Neutrophil (primary cell): Measurements from ENCODE around the gene TNIK.

Experiments
- H3K27ac ChIP-seq: fragments of 200-600 bp; sonication (generic); 2 replicates; pipeline ENCODE4 v1.5.1; 2016; ENCODE audit warnings: mild to moderate bottlenecking, moderate library complexity
- H3K27me3 ChIP-seq: fragments of 200-600 bp; sonication (generic); 2 replicates; pipeline ENCODE4 v1.6.0; 2016; ENCODE audit warnings: mild to moderate bottlenecking
- H3K36me3 ChIP-seq: fragments of 200-600 bp; sonication (generic); 2 replicates; pipeline ENCODE4 v1.5.1; 2017
- H3K4me1 ChIP-seq, 2 experiments: fragments of 200-600 bp in 1 of 2; sonication (generic) in 1 of 2; 1 replicate in 1 of 2; 2 replicates in 1 of 2; pipeline versions ENCODE4 v1.5.1 to v1.6.1; 2013 to 2016; ENCODE audit warnings: low read depth in 1 of 2, low read length in 1 of 2, mild to moderate bottlenecking in 1 of 2, moderate library complexity in 1 of 2; ENCODE audit not compliant: control insufficient read depth in 1 of 2, insufficient read depth in 1 of 2
- H3K4me3 ChIP-seq, 2 experiments: fragments of 200-600 bp in 1 of 2; sonication (generic) in 1 of 2; 1 replicate in 1 of 2; 2 replicates in 1 of 2; pipeline ENCODE4 v1.5.1; 2013 to 2016; ENCODE audit warnings: low read depth in 1 of 2, low read length in 1 of 2, mild to moderate bottlenecking in 1 of 2, moderate library complexity in 1 of 2
- H3K9me3 ChIP-seq: fragments of 200-600 bp; sonication (generic); 2 replicates; pipeline ENCODE4 v1.5.1; 2016
- CTCF ChIP-seq: fragments of 200-600 bp; sonication (generic); IDR thresholded peaks from 2 replicates; pipeline ENCODE4 v1.5.1; 2016; ENCODE audit warnings: antibody characterized with exemption

The TNIK gene

DNA sequence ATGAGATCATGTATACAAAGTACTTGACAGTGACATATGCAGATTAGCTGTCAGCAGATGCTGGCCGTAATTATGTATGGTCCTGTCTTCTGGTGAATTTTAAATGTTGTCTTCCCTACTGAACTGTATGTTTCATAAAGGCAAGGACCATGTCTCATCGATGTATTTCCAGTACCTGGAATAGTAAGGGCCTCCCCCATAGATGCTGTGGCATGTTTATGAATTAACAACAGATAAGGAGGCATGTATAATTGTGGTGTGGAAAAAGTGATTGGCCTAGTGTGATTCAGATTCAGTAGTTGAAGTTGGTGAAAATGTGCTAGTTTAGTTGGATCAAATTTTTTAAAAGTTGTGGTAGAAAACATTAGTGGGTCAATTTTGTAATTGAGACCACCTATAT, 231.0 kb downstream of the TNIK start:
- H3K27me3 ChIP-seq: no peaks in the 10 kb centered on the region
- H3K4me1 ChIP-seq: no peaks in the 10 kb centered on the region
- TF ChIP-seq CTCF: no peak
- no peak overlapping the region for H3K27ac ChIP-seq
- no peaks in the 10 kb centered on the region for H3K36me3 ChIP-seq
- H3K9me3 ChIP-seq: no peaks in the 10 kb centered on the region
- H3K4me3 ChIP-seq: no peak overlapping the region

DNA sequence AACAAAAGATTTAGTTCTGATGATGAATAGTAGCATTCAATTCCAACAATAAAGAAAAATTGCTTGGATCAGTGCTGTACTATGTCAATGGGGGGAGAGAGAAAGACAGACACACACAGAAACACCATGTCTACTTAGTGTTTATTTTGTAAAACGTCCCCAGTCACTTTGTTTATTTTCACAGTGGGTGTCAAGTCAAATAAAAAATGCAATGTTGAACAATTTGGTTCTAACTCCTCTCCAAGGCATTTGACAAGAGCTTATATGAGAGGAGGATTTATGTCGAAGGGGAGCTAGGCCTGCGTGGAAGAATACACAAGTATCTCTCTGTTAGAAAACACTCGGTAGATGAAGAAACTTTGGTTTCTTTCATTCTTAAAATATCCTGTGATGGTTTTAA, 232.0 kb downstream of the TNIK start:
- Histone ChIP-seq H3K27me3 (no peaks in the 10 kb centered on the region), H3K4me3 (no peak overlapping the region), H3K9me3 (no peaks in the 10 kb centered on the region), H3K4me1 (no peaks in the 10 kb centered on the region), H3K27ac (no peak overlapping the region), H3K36me3 (no peaks in the 10 kb centered on the region)
- TF ChIP-seq CTCF: no peak

DNA sequence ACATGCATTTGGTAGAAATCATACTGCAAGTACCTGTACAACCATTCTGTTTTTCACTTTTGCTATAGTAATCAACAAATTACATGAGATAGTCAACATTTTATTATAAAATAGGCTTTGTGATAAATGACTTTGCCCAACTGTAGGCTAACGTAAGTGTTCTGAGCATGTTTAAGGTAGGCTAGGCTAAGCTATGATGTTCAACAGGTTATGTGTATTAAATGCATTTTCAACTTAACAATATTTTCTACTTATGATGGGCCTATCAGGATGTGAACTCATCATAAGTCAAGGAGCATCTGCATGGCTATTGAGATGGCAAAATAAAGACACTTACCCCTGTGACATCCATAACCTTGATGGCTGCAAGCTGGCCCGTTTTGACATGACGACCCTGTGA, 232.4 kb downstream of the TNIK start:
- no peaks in the 10 kb centered on the region for H3K27me3 ChIP-seq
- H3K4me1 ChIP-seq: no peaks in the 10 kb centered on the region
- no peak overlapping the region for H3K27ac ChIP-seq
- H3K36me3 ChIP-seq: no peaks in the 10 kb centered on the region
- TF ChIP-seq CTCF: no peak
- no peak overlapping the region for H3K4me3 ChIP-seq
- H3K9me3 ChIP-seq: no peaks in the 10 kb centered on the region

DNA sequence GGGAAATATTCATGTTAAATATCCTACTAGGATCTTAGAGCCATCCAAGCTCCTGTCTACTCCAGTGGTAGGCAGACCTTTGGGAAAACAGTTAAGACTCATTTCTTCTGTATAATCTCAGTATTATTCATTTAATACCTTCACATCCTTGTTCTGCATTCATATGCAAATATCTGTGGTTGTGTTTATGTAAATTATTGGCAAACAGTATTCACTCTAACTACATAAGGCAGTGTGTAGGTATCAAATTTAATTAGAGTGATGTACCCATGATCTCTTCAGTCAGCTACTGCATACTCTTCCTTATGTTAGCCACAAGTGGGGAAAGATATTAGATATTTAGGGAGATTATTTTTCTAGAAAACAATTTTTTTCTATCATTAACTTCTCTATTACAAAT, 232.8 kb downstream of the TNIK start:
- Histone ChIP-seq H3K4me3 (no peak overlapping the region), H3K27ac (no peak overlapping the region), H3K27me3 (no peaks in the 10 kb centered on the region), H3K36me3 (no peaks in the 10 kb centered on the region), H3K9me3 (no peaks in the 10 kb centered on the region), H3K4me1 (no peaks in the 10 kb centered on the region)
- no peak for TF ChIP-seq CTCF

GRCh38 chr3:171226794-171227193, 233.4 kb downstream of the TNIK start:
- no peaks in the 10 kb centered on the region for H3K36me3 ChIP-seq
- no peak overlapping the region for H3K4me3 ChIP-seq
- H3K27ac ChIP-seq: no peak overlapping the region
- no peak for TF ChIP-seq CTCF
- H3K27me3 ChIP-seq: no peaks in the 10 kb centered on the region
- no peaks in the 10 kb centered on the region for H3K9me3 ChIP-seq
- H3K4me1 ChIP-seq: no peaks in the 10 kb centered on the region

DNA sequence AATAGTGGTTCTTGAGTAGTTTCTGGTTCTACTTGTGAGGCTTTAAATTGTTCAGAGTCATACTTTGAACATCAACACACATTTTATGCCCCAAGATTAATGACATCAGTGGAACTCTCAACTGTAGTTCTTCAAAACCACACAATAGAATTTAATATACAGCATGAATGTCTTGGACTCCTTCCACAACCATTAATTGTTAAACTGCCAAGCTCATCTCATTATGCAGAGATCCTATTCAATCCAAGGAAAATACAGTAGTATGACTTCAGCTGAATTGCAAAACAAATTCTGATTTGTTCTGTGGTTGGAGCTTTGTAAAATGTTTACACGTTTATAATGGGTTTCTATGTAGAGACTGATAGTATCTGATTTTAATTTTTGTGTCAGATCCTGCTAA, 234.5 kb downstream of the TNIK start:
- H3K4me1 ChIP-seq: no peaks in the 10 kb centered on the region
- no peak for TF ChIP-seq CTCF
- no peak overlapping the region for H3K4me3 ChIP-seq
- no peaks in the 10 kb centered on the region for H3K36me3 ChIP-seq
- H3K27ac ChIP-seq: no peak overlapping the region
- no peaks in the 10 kb centered on the region for H3K9me3 ChIP-seq
- no peaks in the 10 kb centered on the region for H3K27me3 ChIP-seq
